OCI-LY1 (cell line): ENCODE results near the gene ITGB3.

Source experiments
- H2AFZ ChIP-seq: fragments of 200-600 bp; sonication (generic), shearing (Covaris generic); 2 replicates; pipeline ENCODE4 v1.6.0; 2014; ENCODE audit warnings: antibody characterized with exemption, mild to moderate bottlenecking, low read length
- H3F3A ChIP-seq: fragments of 200-600 bp; sonication (generic), shearing (Covaris generic); 2 replicates; pipeline ENCODE4 v1.6.0; 2014; ENCODE audit warnings: mild to moderate bottlenecking, antibody characterized with exemption, low read length, moderate library complexity; ENCODE audit not compliant: insufficient read depth
- H3K27ac ChIP-seq: fragments of 200-600 bp; sonication (generic); 2 replicates; pipeline ENCODE4 v1.5.1; 2014; ENCODE audit warnings: low read length, mixed run types, mild to moderate bottlenecking, low read depth; ENCODE audit not compliant: poor library complexity, severe bottlenecking
- H3K27me3 ChIP-seq: fragments of 200-600 bp; sonication (generic); 2 replicates; pipeline ENCODE4 v1.6.0; 2014; ENCODE audit warnings: antibody characterized with exemption, mild to moderate bottlenecking, low read length, moderate library complexity; ENCODE audit not compliant: insufficient read depth
- H3K36me3 ChIP-seq: fragments of 200-600 bp; sonication (generic); 2 replicates; pipeline ENCODE4 v1.6.1; 2014; ENCODE audit warnings: mild to moderate bottlenecking, antibody characterized with exemption, low read length, moderate library complexity, mixed read lengths; ENCODE audit not compliant: insufficient read depth
- H3K4me1 ChIP-seq: fragments of 200-600 bp; sonication (generic); 2 replicates; pipeline ENCODE4 v1.5.1; 2014; ENCODE audit warnings: mild to moderate bottlenecking, low read length, moderate library complexity; ENCODE audit not compliant: insufficient read depth, severe bottlenecking
- H3K4me2 ChIP-seq: fragments of 200-600 bp; sonication (generic), shearing (Covaris generic); 2 replicates; pipeline ENCODE4 v1.6.1; 2014; ENCODE audit warnings: low read length
- H3K4me3 ChIP-seq: fragments of 200-600 bp; sonication (generic); 2 replicates; pipeline ENCODE4 v1.5.1; 2014; ENCODE audit warnings: low read length, low read depth, mild to moderate bottlenecking, mixed read lengths; ENCODE audit not compliant: poor library complexity, severe bottlenecking
- H3K79me2 ChIP-seq: fragments of 200-600 bp; shearing (Covaris generic); 2 replicates; pipeline ENCODE4 v1.6.1; 2016; ENCODE audit warnings: mixed run types, low read length, mixed read lengths; ENCODE audit not compliant: insufficient read depth
- H3K9ac ChIP-seq: fragments of 200-600 bp; sonication (generic), shearing (Covaris generic); 2 replicates; pipeline ENCODE4 v1.6.1; 2014; ENCODE audit warnings: mild to moderate bottlenecking, low read length, mixed read lengths
- H3K9me2 ChIP-seq: fragments of 200-600 bp; sonication (generic), shearing (Covaris generic); 2 replicates; pipeline ENCODE4 v1.6.1; 2014; ENCODE audit warnings: low read depth, mild to moderate bottlenecking, low read length, mixed read lengths
- H3K9me3 ChIP-seq: fragments of 200-600 bp; shearing (Covaris generic); 2 replicates; pipeline ENCODE4 v1.6.1; 2014; ENCODE audit warnings: low read length, mixed read lengths
- H4K20me1 ChIP-seq: fragments of 200-600 bp; sonication (generic), shearing (Covaris generic); 2 replicates; pipeline ENCODE4 v1.6.0; 2016; ENCODE audit warnings: mild to moderate bottlenecking, low read length; ENCODE audit not compliant: insufficient read depth
- EZH2 ChIP-seq: fragments of 200-600 bp; sonication (generic), shearing (Covaris generic); IDR thresholded peaks from 2 replicates; pipeline ENCODE4 v1.8.0; 2017; ENCODE audit warnings: borderline replicate concordance, mixed run types, mild to moderate bottlenecking, antibody characterized with exemption, low read length, moderate library complexity, mixed read lengths
- TF ChIP-seq, protein P1 (sequence below): fragments of 200-600 bp; sonication (generic), shearing (Covaris generic); IDR thresholded peaks from 2 replicates; pipeline ENCODE4 v1.5.1; 2017; ENCODE audit warnings: mild to moderate bottlenecking, antibody characterized with exemption, low read length, moderate library complexity, mixed read lengths

ITGB3 gene

DNA sequence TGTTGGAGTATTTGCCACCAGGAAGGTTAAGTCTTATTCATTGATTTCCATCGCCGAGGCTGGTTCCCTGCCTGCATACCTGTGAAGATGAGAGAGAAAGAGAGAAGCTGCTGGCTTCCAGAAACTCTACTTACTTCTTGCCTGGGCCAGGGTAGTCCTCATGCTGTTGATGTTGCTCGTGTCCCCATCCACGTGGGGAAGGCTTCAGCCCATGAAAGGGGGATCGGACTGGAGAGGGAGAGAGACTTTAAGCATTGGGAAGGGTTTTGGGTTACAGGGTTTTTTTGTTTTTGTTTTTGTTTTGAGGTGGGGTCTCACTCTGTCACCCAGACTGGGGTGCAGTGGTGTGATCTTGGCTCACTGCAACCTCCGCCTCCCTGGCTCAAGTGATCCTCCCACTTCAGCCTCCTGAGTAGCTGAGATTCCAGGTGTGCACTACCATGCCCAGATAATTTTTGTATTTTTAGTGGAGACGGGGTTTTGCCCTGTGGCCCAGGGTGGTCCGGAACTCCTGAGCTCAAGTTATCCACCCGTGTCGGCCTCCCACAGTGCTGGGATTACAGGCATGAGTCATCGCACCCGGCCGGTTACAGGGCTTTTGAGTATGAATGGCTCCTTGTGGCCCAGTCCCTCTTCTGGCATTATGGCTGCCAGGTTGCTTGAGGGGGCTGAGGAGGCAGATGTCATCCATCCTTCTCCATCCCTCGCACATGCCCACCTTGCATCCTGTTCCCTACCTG is 26.6 kb downstream of the ITGB3 start:
- Histone ChIP-seq H2AFZ (no peak overlapping the region), H3K9me3 (no peaks in the 10 kb centered on the region), H3K9me2 (no peaks in the 10 kb centered on the region), H3K36me3 (no peaks in the 10 kb centered on the region), H3K4me3 (no peak overlapping the region), H3K4me1 (peaks cover 11% of the 10 kb centered on the region), H3F3A (no peaks in the 10 kb centered on the region; the same call in 1 of the 2 replicates), H3K27ac (no peak overlapping the region), H3K4me2 (no peak overlapping the region), H3K79me2 (no peaks in the 10 kb centered on the region), H3K27me3 (no peaks in the 10 kb centered on the region), H4K20me1 (no peaks in the 10 kb centered on the region), H3K9ac (no peak overlapping the region)
- TF ChIP-seq EZH2 = no peak
- TF ChIP-seq, protein P1, sequence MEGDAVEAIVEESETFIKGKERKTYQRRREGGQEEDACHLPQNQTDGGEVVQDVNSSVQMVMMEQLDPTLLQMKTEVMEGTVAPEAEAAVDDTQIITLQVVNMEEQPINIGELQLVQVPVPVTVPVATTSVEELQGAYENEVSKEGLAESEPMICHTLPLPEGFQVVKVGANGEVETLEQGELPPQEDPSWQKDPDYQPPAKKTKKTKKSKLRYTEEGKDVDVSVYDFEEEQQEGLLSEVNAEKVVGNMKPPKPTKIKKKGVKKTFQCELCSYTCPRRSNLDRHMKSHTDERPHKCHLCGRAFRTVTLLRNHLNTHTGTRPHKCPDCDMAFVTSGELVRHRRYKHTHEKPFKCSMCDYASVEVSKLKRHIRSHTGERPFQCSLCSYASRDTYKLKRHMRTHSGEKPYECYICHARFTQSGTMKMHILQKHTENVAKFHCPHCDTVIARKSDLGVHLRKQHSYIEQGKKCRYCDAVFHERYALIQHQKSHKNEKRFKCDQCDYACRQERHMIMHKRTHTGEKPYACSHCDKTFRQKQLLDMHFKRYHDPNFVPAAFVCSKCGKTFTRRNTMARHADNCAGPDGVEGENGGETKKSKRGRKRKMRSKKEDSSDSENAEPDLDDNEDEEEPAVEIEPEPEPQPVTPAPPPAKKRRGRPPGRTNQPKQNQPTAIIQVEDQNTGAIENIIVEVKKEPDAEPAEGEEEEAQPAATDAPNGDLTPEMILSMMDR = no peak

DNA sequence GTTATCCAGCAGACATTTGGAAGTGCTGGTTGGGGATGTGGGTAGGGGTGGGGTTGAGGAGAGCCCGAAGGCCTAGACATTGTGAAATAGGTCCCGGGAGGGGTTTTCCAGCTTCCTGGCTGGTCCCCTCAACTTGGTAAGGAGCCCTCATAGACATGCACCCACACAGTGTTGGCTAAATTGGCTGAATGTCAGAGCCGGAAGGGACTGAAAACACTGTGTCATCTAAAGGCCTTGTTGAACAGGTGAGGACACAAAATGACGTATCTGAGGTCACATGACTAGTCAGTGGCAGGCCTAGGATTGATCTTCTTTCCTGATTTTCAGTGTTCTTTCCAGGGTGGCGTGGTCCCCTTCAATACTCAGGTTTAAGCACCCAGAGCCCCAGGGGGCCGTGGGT is 27.6 kb downstream of the ITGB3 start:
- Histone ChIP-seq H2AFZ (no peak overlapping the region), H4K20me1 (no peaks in the 10 kb centered on the region), H3K9ac (no peak overlapping the region), H3K4me3 (no peak overlapping the region), H3K4me1 (peaks cover 15% of the 10 kb centered on the region), H3K36me3 (no peaks in the 10 kb centered on the region), H3K9me3 (no peaks in the 10 kb centered on the region), H3F3A (no peaks in the 10 kb centered on the region; the same call in 1 of the 2 replicates), H3K27ac (no peak overlapping the region), H3K27me3 (no peaks in the 10 kb centered on the region), H3K4me2 (no peak overlapping the region), H3K79me2 (no peaks in the 10 kb centered on the region), H3K9me2 (no peaks in the 10 kb centered on the region)
- TF ChIP-seq, protein P1 = no peak
- TF ChIP-seq EZH2 = no peak

DNA sequence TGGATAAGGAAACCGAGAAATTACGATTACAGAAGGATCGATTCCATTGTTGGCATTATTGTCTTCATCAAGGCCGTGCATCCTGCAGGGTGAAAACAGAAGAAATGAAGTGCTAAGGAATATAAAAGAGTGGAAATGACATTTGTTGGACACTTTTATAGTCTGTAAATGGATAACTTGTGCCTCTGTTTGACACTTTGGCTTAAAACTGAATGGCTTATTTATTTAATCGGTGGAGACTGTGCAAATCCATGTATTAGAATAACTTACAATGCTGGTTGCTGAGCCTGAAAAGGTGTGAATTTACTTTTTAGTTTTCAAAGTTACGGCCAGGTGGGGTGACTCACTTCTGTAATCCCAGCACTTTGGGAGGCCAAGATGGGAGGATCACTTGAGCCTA is 31.4 kb downstream of the ITGB3 start:
- no peaks in the 10 kb centered on the region for H3K9me3 ChIP-seq
- no peak overlapping the region for H3K9ac ChIP-seq
- no peaks in the 10 kb centered on the region for H3K36me3 ChIP-seq
- H3K4me3 ChIP-seq = no peak overlapping the region
- H2AFZ ChIP-seq = no peak overlapping the region
- peaks cover 19% of the 10 kb centered on the region for H3K4me1 ChIP-seq
- H4K20me1 ChIP-seq = no peaks in the 10 kb centered on the region
- no peaks in the 10 kb centered on the region for H3K27me3 ChIP-seq
- no peak overlapping the region for H3K4me2 ChIP-seq
- no peaks in the 10 kb centered on the region for H3K9me2 ChIP-seq
- H3K27ac ChIP-seq = no peak overlapping the region
- H3K79me2 ChIP-seq = no peaks in the 10 kb centered on the region
- no peaks in the 10 kb centered on the region; the same call in 1 of the 2 replicates for H3F3A ChIP-seq
- TF ChIP-seq, protein P1 = no peak
- no peak for TF ChIP-seq EZH2
